Measurements from ENCODE around the gene GALNT18. TPM values are rescaled to one million over a fixed set of nuclear protein-coding genes. Genes with fewer than 3 reads are reported as not detected.

Gene GALNT18
- total RNA-seq, 1 donor from 2014 or later: 39.8 TPM

GRCh38 chr11:11592146-11592684 is 29.6 kb downstream of the GALNT18 start:
- Mint-ChIP-seq H3K4me3 (ENCODE audit: unreplicated experiment) (no peak overlapping the region), H3K27me3 (ENCODE audit: unreplicated experiment) (no peaks in the 10 kb centered on the region), H3K4me1 (ENCODE audit: unreplicated experiment) (peaks cover 13% of the 10 kb centered on the region), H3K9me3 (ENCODE audit: unreplicated experiment) (no peaks in the 10 kb centered on the region), H3K27ac (ENCODE audit: unreplicated experiment) (no peak overlapping the region), H3K36me3 (ENCODE audit: unreplicated experiment) (peaks cover 9% of the 10 kb centered on the region)
- no peak for TF ChIP-seq CTCF (IDR thresholded peaks at IDR 0.05)
- DNase-seq (ENCODE audit: extremely low spot score, unreplicated experiment): peak; percentile 10

DNA sequence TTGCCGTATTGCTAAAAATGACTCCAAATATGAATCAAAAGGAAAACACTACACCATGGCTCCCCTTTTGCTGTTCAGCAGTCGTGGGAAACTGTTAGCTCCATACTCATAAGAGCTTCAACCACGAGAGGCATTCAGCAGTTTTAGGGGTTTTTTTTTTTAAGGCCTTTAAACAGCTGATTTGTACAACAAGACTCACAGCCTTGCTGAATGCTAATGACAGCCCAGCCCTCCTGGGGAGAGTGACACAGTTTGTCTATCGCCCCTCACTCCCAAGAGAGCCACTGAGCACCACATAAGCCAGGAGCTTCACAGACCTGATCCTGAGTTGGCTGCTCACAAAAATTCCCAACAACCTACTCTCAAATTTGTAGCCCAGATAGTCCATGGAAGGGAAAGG is 32.4 kb downstream of the GALNT18 start:
- Mint-ChIP-seq H3K4me3 (ENCODE audit: unreplicated experiment) (no peak overlapping the region), H3K36me3 (ENCODE audit: unreplicated experiment) (peaks cover 6% of the 10 kb centered on the region), H3K4me1 (ENCODE audit: unreplicated experiment) (peaks cover 18% of the 10 kb centered on the region), H3K27ac (ENCODE audit: unreplicated experiment) (no peak overlapping the region), H3K9me3 (ENCODE audit: unreplicated experiment) (no peaks in the 10 kb centered on the region), H3K27me3 (ENCODE audit: unreplicated experiment) (no peaks in the 10 kb centered on the region)
- TF ChIP-seq CTCF (IDR thresholded peaks at IDR 0.05): no peak
- peak; percentile 42 for DNase-seq (ENCODE audit: extremely low spot score, unreplicated experiment)

GRCh38 chr11:11588891-11589290 is 32.9 kb downstream of the GALNT18 start:
- Mint-ChIP-seq H3K4me1 (ENCODE audit: unreplicated experiment) (peaks cover 23% of the 10 kb centered on the region), H3K9me3 (ENCODE audit: unreplicated experiment) (no peaks in the 10 kb centered on the region), H3K27me3 (ENCODE audit: unreplicated experiment) (no peaks in the 10 kb centered on the region), H3K27ac (ENCODE audit: unreplicated experiment) (no peak overlapping the region), H3K36me3 (ENCODE audit: unreplicated experiment) (peaks cover 2% of the 10 kb centered on the region), H3K4me3 (ENCODE audit: unreplicated experiment) (no peak overlapping the region)
- TF ChIP-seq CTCF (IDR thresholded peaks at IDR 0.05): no peak
- peak; percentile 10 for DNase-seq (ENCODE audit: extremely low spot score, unreplicated experiment)

DNA sequence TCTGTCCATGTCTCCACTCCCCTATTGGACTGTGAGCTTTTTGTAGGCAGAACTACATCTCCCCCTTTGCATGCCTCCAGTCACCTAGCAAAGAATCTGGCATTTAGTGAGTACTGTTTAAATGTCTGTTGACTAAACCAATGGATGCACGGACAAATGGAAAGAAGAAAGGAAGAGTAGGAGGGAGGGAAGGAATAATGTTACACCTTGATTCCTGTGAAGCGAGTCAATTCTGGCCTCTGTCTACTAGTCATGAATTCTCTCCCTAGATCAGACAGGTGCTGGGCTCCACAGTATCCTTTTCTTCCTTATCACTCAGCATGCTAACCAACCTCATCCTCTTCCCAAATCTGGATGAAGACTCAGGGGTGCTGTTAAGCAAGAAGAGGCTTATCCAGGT is 33.6 kb downstream of the GALNT18 start:
- H3K36me3 Mint-ChIP-seq (ENCODE audit: unreplicated experiment): peaks cover 2% of the 10 kb centered on the region
- no peaks in the 10 kb centered on the region for H3K9me3 Mint-ChIP-seq (ENCODE audit: unreplicated experiment)
- no peak overlapping the region for H3K4me3 Mint-ChIP-seq (ENCODE audit: unreplicated experiment)
- H3K4me1 Mint-ChIP-seq (ENCODE audit: unreplicated experiment): peaks cover 29% of the 10 kb centered on the region
- TF ChIP-seq CTCF (IDR thresholded peaks at IDR 0.05): no peak
- H3K27ac Mint-ChIP-seq (ENCODE audit: unreplicated experiment): no peak overlapping the region
- H3K27me3 Mint-ChIP-seq (ENCODE audit: unreplicated experiment): no peaks in the 10 kb centered on the region
- DNase-seq (ENCODE audit: extremely low spot score, unreplicated experiment): peak; percentile 44

GRCh38 chr11:11587122-11587521 is 34.7 kb downstream of the GALNT18 start:
- no peak overlapping the region for H3K4me3 Mint-ChIP-seq (ENCODE audit: unreplicated experiment)
- H3K9me3 Mint-ChIP-seq (ENCODE audit: unreplicated experiment): no peaks in the 10 kb centered on the region
- H3K4me1 Mint-ChIP-seq (ENCODE audit: unreplicated experiment): peaks cover 34% of the 10 kb centered on the region
- no peak for TF ChIP-seq CTCF (IDR thresholded peaks at IDR 0.05)
- no peak overlapping the region for H3K27ac Mint-ChIP-seq (ENCODE audit: unreplicated experiment)
- peaks cover 2% of the 10 kb centered on the region for H3K36me3 Mint-ChIP-seq (ENCODE audit: unreplicated experiment)
- no peaks in the 10 kb centered on the region for H3K27me3 Mint-ChIP-seq (ENCODE audit: unreplicated experiment)
- DNase-seq (ENCODE audit: extremely low spot score, unreplicated experiment): peak; percentile 17
